Trophoblast cell (in vitro differentiated cells and primary cell): Measurements from ENCODE around the gene GPBP1L1.
"Not testable (repeated sequence)": the region's sequence is repeated elsewhere in the genome, so short reads cannot be mapped to it uniquely, and the experiment has no call there.

Experiments used
- DNase-seq, 2 donors: peaks; one replicate each; pipeline ENCODE4 v3.0.0-alpha.2; 2016
- H2AFZ ChIP-seq: 2 replicates; pipeline ENCODE4 v1.6.1; 2013; ENCODE audit warnings: low read length, moderate library complexity, mild to moderate bottlenecking; ENCODE audit not compliant: insufficient read depth, poor library complexity
- H2AK5ac ChIP-seq: 2 replicates; pipeline ENCODE4 v1.6.1; 2013; ENCODE audit warnings: mild to moderate bottlenecking, low read length
- H2BK120ac ChIP-seq: 2 replicates; pipeline ENCODE4 v1.6.1; 2013; ENCODE audit warnings: low read length, mild to moderate bottlenecking, moderate library complexity; ENCODE audit not compliant: insufficient read depth, poor library complexity
- H2BK12ac ChIP-seq: 2 replicates; pipeline ENCODE4 v1.6.1; 2013; ENCODE audit warnings: mild to moderate bottlenecking, low read length, moderate library complexity
- H2BK5ac ChIP-seq: 2 replicates; pipeline ENCODE4 v1.6.1; 2013; ENCODE audit warnings: low read length, low read depth, moderate library complexity, mild to moderate bottlenecking; ENCODE audit not compliant: poor library complexity
- H3K14ac ChIP-seq: 2 replicates; pipeline ENCODE4 v1.6.1; 2013; ENCODE audit warnings: mild to moderate bottlenecking, low read length
- H3K18ac ChIP-seq: 2 replicates; pipeline ENCODE4 v1.6.1; 2013; ENCODE audit warnings: mild to moderate bottlenecking, low read length
- H3K23ac ChIP-seq: 2 replicates; pipeline ENCODE4 v1.6.1; 2013; ENCODE audit warnings: low read length
- H3K27ac ChIP-seq: 2 replicates; pipeline ENCODE4 v1.5.1; 2013; ENCODE audit warnings: low read depth, mild to moderate bottlenecking, inconsistent platforms, low read length, moderate library complexity
- H3K27me3 ChIP-seq: 2 replicates; pipeline ENCODE4 v1.6.1; 2013; ENCODE audit warnings: inconsistent platforms, mild to moderate bottlenecking, low read length, moderate library complexity; ENCODE audit not compliant: insufficient read depth
- H3K36me3 ChIP-seq, 2 experiments: 1 replicate in 1 of 2; 2 replicates in 1 of 2; pipeline ENCODE4 v1.6.1; 2013; ENCODE audit warnings: low read length in 2 of 2, mild to moderate bottlenecking in 2 of 2, moderate library complexity in 1 of 2; ENCODE audit not compliant: insufficient read depth in 2 of 2, control insufficient read depth in 1 of 2
- H3K4ac ChIP-seq: 2 replicates; pipeline ENCODE4 v1.6.1; 2013; ENCODE audit warnings: low read depth, mild to moderate bottlenecking, low read length, moderate library complexity
- H3K4me1 ChIP-seq, 2 experiments: 1 replicate in 1 of 2; 2 replicates in 1 of 2; pipeline ENCODE4 v1.6.1; 2013; ENCODE audit warnings: low read length in 2 of 2, mild to moderate bottlenecking in 2 of 2, moderate library complexity in 1 of 2; ENCODE audit not compliant: insufficient read depth in 2 of 2, control insufficient read depth in 1 of 2
- H3K4me2 ChIP-seq: 2 replicates; pipeline ENCODE4 v1.6.1; 2013; ENCODE audit warnings: inconsistent platforms, mild to moderate bottlenecking, low read length, moderate library complexity
- H3K4me3 ChIP-seq: 2 replicates; pipeline ENCODE4 v1.5.1; 2013; ENCODE audit warnings: mild to moderate bottlenecking, low read depth, low read length, inconsistent platforms
- H3K79me1 ChIP-seq: one replicate; pipeline ENCODE4 v1.6.1; 2013; ENCODE audit warnings: low read length
- H3K79me2 ChIP-seq: 2 replicates; pipeline ENCODE4 v1.6.1; 2013; ENCODE audit warnings: low read length, mild to moderate bottlenecking; ENCODE audit not compliant: control insufficient read depth, insufficient read depth, poor library complexity
- H3K9ac ChIP-seq: 2 replicates; pipeline ENCODE4 v1.6.1; 2013; ENCODE audit warnings: mild to moderate bottlenecking, low read length
- H3K9me3 ChIP-seq: 2 replicates; pipeline ENCODE4 v1.6.1; 2013; ENCODE audit warnings: low read depth, mild to moderate bottlenecking, control low read depth, inconsistent platforms, low read length; ENCODE audit not compliant: insufficient read depth
- H4K12ac ChIP-seq: 2 replicates; pipeline ENCODE4 v1.6.1; 2013; ENCODE audit warnings: low read depth, mild to moderate bottlenecking, low read length, moderate library complexity
- H4K8ac ChIP-seq: 2 replicates; pipeline ENCODE4 v1.6.1; 2013; ENCODE audit warnings: low read depth, mild to moderate bottlenecking, low read length, moderate library complexity
- H4K91ac ChIP-seq: one replicate; pipeline ENCODE4 v1.6.1; 2013; ENCODE audit warnings: low read depth, mild to moderate bottlenecking, low read length, moderate library complexity
- WGBS: extraction: QIAGEN DNeasy Blood & Tissue Kit; methylation state at CpG from one replicate; pipeline ENCODE4 v1.1.7; 2013; ENCODE audit warnings: missing lambda C conversion rate; ENCODE audit not compliant: insufficient read length, insufficient coverage; ENCODE audit errors: extremely low coverage; 5-methylcytosine and 5-hydroxymethylcytosine counted together

Gene GPBP1L1

GRCh38 chr1:45604239-45604638, 82.1 kb downstream of the GPBP1L1 start:
- no peak overlapping the region for H3K23ac ChIP-seq
- no peak overlapping the region for H4K91ac ChIP-seq
- H2BK12ac ChIP-seq, result no peak overlapping the region
- H3K9me3 ChIP-seq, result no peaks in the 10 kb centered on the region
- H3K9ac ChIP-seq, result no peak overlapping the region
- H3K4me2 ChIP-seq, result no peak overlapping the region
- no peaks in the 10 kb centered on the region for H3K79me2 ChIP-seq
- no peak overlapping the region for H3K14ac ChIP-seq
- H3K79me1 ChIP-seq, result no peaks in the 10 kb centered on the region
- no peak overlapping the region for H2BK5ac ChIP-seq
- H3K4ac ChIP-seq, result no peak overlapping the region
- H3K18ac ChIP-seq, result no peak overlapping the region
- H3K4me3 ChIP-seq, result no peak overlapping the region
- H3K4me1 ChIP-seq, result peaks cover 0 to 2% of the 10 kb centered on the region in 2 experiments
- no peak overlapping the region for H2AFZ ChIP-seq
- H2AK5ac ChIP-seq, result no peak overlapping the region
- H2BK120ac ChIP-seq, result no peak overlapping the region
- no CpG with 5 or more reads among the region's 2 CpGs for WGBS
- DNase-seq, result no peak
- H3K27me3 ChIP-seq, result no peaks in the 10 kb centered on the region
- H3K36me3 ChIP-seq, result peaks cover 10 to 24% of the 10 kb centered on the region in 2 experiments
- H4K8ac ChIP-seq, result no peak overlapping the region
- no peak overlapping the region for H3K27ac ChIP-seq
- no peak overlapping the region for H4K12ac ChIP-seq

GRCh38 chr1:45596765-45597164, 89.6 kb downstream of the GPBP1L1 start:
- not testable (repeated sequence) for H3K27ac ChIP-seq, H2BK5ac ChIP-seq, H3K27me3 ChIP-seq, H3K18ac ChIP-seq, H3K4me3 ChIP-seq, H3K9ac ChIP-seq, H3K14ac ChIP-seq, DNase-seq, H4K91ac ChIP-seq, H3K79me2 ChIP-seq, H3K4me1 ChIP-seq, H2BK120ac ChIP-seq, H4K12ac ChIP-seq, H2BK12ac ChIP-seq, H2AK5ac ChIP-seq, H3K79me1 ChIP-seq, H3K4me2 ChIP-seq, H3K23ac ChIP-seq, H3K9me3 ChIP-seq, H4K8ac ChIP-seq, H2AFZ ChIP-seq
- Histone ChIP-seq H3K4ac (peak overlapping the region; percentile 30), H3K36me3 (peaks cover 22 to 23% of the 10 kb centered on the region in 2 experiments)
- WGBS, result no CpG with 5 or more reads among the region's 8 CpGs

GRCh38 chr1:45594412-45594811, 91.9 kb downstream of the GPBP1L1 start:
- Histone ChIP-seq H3K14ac (no peak overlapping the region), H2BK5ac (no peak overlapping the region), H3K36me3 (peaks cover 22 to 28% of the 10 kb centered on the region in 2 experiments), H3K79me1 (no peaks in the 10 kb centered on the region), H3K27ac (no peak overlapping the region), H3K9ac (no peak overlapping the region), H3K9me3 (no peaks in the 10 kb centered on the region), H2AK5ac (no peak overlapping the region), H3K4me2 (no peak overlapping the region), H3K79me2 (peaks cover 5% of the 10 kb centered on the region), H3K4ac (peak overlapping the region; percentile 87), H3K27me3 (no peaks in the 10 kb centered on the region), H4K91ac (no peak overlapping the region), H4K8ac (no peak overlapping the region), H3K18ac (no peak overlapping the region), H2BK120ac (no peak overlapping the region), H2AFZ (no peak overlapping the region), H3K4me1 (no peaks in the 10 kb centered on the region), H2BK12ac (no peak overlapping the region), H3K23ac (no peak overlapping the region), H4K12ac (no peak overlapping the region), H3K4me3 (no peak overlapping the region)
- no CpG with 5 or more reads among the region's 4 CpGs for WGBS
- no peak for DNase-seq

GRCh38 chr1:45589861-45590260, 96.5 kb downstream of the GPBP1L1 start:
- H2BK5ac ChIP-seq, result no peak overlapping the region
- DNase-seq, result no peak
- H2BK12ac ChIP-seq, result no peak overlapping the region
- no peaks in the 10 kb centered on the region for H3K9me3 ChIP-seq
- H3K23ac ChIP-seq, result no peak overlapping the region
- no peak overlapping the region for H3K9ac ChIP-seq
- H3K27me3 ChIP-seq, result no peaks in the 10 kb centered on the region
- H3K79me2 ChIP-seq, result peaks cover 23% of the 10 kb centered on the region
- no peak overlapping the region for H2BK120ac ChIP-seq
- no peak overlapping the region for H4K91ac ChIP-seq
- H3K36me3 ChIP-seq, result peaks cover 18 to 23% of the 10 kb centered on the region in 2 experiments
- no peak overlapping the region for H3K14ac ChIP-seq
- H2AK5ac ChIP-seq, result no peak overlapping the region
- H4K12ac ChIP-seq, result no peak overlapping the region
- no CpG with 5 or more reads among the region's 1 CpG for WGBS
- H3K4ac ChIP-seq, result peak overlapping the region; percentile 60
- no peak overlapping the region for H2AFZ ChIP-seq
- no peak overlapping the region for H3K4me2 ChIP-seq
- no peak overlapping the region for H3K4me3 ChIP-seq
- H3K27ac ChIP-seq, result no peak overlapping the region
- H3K79me1 ChIP-seq, result no peaks in the 10 kb centered on the region
- H3K18ac ChIP-seq, result no peak overlapping the region
- H3K4me1 ChIP-seq, result peaks cover 3 to 8% of the 10 kb centered on the region in 2 experiments
- no peak overlapping the region for H4K8ac ChIP-seq
